OCI-LY3 (cell line): Measurements from ENCODE around the gene KRTAP9-6.

Experiments used
- EZH2phosphoT487 ChIP-seq: fragments of 200-600 bp; shearing (Covaris generic); IDR thresholded peaks from 2 replicates; pipeline ENCODE4 v1.6.1; 2018; ENCODE audit warnings: antibody characterized with exemption, mixed run types, low read depth
- TF ChIP-seq, protein P1 (sequence below): fragments of 200-600, 300-600 bp; sonication (generic); IDR thresholded peaks from 2 replicates; pipeline ENCODE4 v1.5.1; 2014; ENCODE audit warnings: antibody characterized with exemption, low read length, low read depth

- TF ChIP-seq, protein P1, sequence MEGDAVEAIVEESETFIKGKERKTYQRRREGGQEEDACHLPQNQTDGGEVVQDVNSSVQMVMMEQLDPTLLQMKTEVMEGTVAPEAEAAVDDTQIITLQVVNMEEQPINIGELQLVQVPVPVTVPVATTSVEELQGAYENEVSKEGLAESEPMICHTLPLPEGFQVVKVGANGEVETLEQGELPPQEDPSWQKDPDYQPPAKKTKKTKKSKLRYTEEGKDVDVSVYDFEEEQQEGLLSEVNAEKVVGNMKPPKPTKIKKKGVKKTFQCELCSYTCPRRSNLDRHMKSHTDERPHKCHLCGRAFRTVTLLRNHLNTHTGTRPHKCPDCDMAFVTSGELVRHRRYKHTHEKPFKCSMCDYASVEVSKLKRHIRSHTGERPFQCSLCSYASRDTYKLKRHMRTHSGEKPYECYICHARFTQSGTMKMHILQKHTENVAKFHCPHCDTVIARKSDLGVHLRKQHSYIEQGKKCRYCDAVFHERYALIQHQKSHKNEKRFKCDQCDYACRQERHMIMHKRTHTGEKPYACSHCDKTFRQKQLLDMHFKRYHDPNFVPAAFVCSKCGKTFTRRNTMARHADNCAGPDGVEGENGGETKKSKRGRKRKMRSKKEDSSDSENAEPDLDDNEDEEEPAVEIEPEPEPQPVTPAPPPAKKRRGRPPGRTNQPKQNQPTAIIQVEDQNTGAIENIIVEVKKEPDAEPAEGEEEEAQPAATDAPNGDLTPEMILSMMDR, result no peak
- no peak for TF ChIP-seq EZH2phosphoT487
Measured at GRCh38 chr17:41263212-41263611, 2.0 kb upstream of the KRTAP9-6 start.
